ENCODE results near the gene CCL5.

GRCh38 chr17:35846055-35846809, 33.9 kb downstream of the CCL5 start:
- TF ChIP-seq EZH2phosphoT487 (IDR thresholded peaks at IDR 0.05; ENCODE audit: low read depth, severe bottlenecking, unreplicated experiment): no peak
- TF ChIP-seq, protein P1, sequence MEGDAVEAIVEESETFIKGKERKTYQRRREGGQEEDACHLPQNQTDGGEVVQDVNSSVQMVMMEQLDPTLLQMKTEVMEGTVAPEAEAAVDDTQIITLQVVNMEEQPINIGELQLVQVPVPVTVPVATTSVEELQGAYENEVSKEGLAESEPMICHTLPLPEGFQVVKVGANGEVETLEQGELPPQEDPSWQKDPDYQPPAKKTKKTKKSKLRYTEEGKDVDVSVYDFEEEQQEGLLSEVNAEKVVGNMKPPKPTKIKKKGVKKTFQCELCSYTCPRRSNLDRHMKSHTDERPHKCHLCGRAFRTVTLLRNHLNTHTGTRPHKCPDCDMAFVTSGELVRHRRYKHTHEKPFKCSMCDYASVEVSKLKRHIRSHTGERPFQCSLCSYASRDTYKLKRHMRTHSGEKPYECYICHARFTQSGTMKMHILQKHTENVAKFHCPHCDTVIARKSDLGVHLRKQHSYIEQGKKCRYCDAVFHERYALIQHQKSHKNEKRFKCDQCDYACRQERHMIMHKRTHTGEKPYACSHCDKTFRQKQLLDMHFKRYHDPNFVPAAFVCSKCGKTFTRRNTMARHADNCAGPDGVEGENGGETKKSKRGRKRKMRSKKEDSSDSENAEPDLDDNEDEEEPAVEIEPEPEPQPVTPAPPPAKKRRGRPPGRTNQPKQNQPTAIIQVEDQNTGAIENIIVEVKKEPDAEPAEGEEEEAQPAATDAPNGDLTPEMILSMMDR (IDR thresholded peaks at IDR 0.05; ENCODE audit: poor library complexity): no peak

All from hepatocyte (in vitro differentiated cells).